GM19324 (cell line): ENCODE results near the gene ZC3H18.
"Not testable (repeated sequence)": the region's sequence is repeated elsewhere in the genome, so short reads cannot be mapped to it uniquely, and the experiment has no call there.

ENCODE experiments used
- ATAC-seq: cut with Tn5 transposase; IDR thresholded peaks from one replicate; pipeline ENCODE4 v1.9.1; 2021; ENCODE audit warnings: mild to moderate bottlenecking, moderate library complexity; ENCODE audit not compliant: unreplicated experiment, low FRiP score

Gene ZC3H18

DNA sequence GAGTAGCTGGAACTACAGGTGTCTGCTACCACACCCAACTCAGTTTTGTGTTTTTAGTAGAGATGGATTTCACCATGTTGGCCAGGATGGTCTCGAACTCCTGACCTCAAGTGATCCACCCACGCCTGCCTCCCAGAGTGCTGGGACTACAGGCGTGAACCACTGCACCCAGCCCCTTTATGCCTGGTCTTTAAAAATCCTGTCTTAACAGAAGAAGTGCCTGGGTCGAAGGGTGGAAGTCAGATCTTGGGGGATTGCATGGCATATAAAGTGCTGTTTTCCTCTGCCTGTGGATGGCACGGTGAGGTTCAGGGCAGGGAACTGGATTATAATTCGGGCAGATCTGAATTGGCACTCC, 30.3 kb downstream of the ZC3H18 start:
- ATAC-seq, result no peak

DNA sequence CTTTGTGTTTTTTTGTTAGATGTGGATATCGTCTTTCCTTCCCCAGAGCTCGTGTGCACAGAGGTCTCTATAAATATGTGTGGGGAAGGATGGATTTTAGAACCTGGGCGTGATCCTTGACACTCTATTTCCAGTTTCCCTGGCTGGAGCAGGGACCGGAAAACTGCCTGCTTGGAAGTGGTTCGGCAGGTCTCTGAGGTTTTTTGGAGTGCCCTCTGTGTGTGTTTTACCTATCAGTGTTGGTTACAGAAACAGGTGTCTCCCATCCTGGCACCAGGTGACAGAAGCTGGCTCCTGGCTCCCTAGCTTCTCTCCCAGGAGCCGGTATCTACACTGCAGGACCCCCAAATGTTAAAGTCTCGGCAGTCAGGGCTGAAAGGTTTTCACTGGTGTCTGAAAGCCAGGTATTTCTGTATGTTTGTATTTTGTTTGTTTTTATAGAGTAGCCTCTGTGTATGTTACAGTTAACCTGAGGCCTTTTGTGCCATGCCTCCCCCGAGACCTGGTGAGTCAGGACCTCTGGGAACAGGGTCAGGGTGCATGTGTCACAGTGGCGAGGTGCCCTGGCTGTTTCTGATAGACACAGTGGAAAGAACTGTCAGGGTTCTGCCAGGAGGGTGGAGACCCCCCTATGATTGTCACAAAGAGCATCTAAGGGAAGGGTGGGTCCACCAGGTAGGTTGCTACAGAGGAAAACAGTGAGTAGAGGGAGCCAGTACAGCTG, 31.3 kb downstream of the ZC3H18 start:
- ATAC-seq, result no peak

DNA sequence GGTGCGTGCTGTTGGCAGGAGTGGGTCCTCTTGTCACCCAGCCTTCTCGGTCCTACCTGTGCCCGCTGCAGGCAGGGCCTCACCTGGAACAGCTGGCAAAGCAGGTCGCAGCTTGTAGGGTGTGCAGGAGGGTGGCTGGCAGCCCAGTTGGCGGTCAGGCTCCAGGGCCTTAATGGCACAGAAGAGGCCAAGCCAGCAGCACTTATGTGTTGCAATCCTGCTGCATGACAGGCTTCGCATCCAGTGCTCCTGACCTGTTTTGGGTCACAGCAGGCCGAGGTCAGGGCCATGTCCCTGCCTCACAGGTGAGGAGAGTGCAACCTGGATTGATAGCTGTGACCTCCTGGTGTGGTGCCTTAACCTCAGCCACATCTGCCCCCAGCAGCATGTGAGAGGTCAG, 31.9 kb downstream of the ZC3H18 start:
- ATAC-seq, result no peak

DNA sequence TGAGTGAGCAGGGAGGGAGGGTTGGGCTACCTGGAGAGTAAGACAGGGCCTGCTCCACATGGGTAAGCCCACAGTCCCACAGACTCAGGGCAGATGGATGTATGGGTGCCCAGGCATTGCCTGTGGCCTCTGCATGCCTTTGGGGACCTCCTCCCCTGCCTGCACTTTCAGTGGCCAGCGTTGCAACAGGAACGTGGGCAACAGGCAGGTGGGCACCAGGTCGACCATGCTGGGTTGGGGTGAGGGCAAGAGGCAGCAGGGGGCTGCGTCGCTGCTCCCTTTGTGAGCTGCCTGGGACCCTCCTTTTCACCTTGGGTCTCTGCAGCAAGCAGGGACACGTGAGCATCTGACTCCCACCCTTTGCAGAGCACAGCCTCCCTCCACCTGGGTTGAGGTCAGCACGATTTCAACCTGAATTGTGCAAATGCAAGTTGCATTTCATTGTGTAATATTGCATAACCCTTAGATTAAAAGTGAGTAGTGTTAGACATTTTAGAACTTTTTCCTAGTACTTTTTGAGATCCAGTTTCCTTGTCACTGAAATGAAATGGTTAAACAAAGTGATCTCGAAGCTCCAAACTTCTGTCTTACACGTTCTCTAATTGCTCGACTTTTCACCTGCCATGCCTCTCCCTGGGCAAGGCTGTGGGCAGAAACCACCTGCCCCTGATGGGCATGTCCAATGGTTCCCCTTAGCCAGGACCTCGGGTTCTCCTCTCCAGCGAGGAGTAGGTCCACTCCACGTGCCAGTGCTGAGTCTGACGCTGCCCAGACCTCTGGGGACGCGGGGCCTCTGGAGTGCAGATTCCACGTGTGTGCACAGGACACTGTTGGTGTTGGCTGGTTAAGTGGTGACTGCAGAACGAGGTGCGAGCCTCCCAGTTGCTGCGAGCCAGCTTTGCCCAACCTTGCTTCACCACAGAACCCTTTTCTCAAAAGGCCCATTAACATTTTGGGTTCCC, 35.3 kb downstream of the ZC3H18 start:
- ATAC-seq, result no peak

DNA sequence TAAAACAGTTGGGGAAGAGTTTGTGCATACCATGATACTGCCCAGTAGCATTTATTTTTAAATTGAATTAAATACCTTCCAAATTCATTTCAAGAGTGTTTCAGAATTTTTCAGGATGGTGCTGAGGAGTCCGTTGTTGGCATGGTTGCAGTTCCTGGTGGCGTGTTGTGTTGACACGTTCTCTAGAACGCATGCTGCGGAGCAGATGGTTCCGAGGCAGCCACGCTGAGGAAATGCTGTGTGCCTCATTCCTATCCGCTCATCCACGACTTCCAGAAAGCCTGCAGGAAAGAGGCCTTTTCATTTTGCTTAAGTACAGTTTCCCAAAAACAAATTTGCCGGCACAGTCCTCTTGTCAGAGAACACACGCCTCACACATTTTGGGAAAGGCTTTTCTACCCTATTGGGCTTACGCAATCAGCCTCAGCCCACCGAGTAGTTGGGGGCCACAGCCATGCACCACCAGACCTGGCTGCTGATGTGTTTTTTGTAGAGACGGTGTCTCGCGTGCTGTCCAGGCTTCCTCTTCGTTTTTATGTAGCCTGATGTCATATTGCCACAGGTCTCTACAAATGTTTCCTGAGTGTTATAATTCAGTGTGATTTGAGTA, 36.0 kb downstream of the ZC3H18 start:
- ATAC-seq, result no peak

DNA sequence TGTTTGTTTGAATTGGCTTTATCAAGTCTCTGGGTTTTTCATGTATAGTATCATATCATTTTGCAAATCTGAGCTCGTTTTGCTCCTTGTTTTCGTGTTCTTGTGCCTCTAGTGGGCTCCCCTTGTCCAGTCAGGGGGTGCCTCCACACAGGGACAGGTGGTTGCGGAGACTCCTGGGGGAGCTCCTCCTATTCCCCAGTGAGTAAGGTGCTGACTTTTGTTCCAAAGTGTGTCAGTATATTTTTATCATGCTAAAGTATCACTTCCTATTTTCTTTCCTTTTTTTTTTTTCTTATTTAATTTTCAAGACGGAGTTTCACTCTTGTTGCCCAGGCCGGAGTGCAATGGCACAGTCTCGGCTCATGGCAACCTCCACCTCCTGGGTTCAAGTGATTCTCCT, 37.9 kb downstream of the ZC3H18 start:
- ATAC-seq, result no peak

DNA sequence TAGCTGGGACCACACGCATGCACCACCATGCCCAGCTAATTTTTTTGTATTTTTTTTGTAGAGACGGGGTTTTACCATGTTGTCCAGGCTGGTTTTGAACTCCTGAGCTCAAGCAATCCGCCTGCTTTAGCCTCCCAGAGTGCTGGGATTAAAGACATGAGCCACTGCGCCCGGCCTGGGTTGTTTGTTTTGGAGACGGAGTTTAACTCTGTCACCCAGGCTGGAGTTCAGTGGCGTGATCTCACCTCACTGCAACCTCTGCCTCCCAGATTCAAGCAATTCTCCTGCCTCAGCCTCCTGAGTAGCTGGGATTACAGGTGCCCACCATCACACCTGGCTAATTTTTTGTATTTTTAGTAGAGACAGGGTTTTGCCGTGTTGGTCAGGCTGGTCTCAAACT, 39.2 kb downstream of the ZC3H18 start:
- not testable (repeated sequence) for ATAC-seq

DNA sequence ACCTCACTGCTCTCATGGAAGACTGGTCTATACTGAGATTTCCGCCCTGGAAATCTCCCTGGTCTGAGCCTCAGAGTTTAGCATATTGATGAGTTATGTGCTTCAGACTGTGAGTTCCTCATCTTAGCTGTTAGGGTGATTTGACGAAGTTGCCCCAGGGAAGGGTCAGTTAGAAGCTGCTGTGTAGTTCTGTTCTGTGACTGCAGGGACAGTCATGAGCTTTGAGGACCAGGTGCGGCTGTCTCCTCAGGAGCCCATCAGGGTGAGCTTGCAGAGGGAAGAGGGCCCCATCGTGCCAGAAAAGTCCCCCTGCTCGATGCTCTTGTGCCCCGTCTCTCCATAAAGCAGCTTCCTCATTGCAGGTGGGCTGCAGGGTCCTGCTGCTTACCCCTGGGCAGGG, 39.9 kb downstream of the ZC3H18 start:
- ATAC-seq, result no peak

DNA sequence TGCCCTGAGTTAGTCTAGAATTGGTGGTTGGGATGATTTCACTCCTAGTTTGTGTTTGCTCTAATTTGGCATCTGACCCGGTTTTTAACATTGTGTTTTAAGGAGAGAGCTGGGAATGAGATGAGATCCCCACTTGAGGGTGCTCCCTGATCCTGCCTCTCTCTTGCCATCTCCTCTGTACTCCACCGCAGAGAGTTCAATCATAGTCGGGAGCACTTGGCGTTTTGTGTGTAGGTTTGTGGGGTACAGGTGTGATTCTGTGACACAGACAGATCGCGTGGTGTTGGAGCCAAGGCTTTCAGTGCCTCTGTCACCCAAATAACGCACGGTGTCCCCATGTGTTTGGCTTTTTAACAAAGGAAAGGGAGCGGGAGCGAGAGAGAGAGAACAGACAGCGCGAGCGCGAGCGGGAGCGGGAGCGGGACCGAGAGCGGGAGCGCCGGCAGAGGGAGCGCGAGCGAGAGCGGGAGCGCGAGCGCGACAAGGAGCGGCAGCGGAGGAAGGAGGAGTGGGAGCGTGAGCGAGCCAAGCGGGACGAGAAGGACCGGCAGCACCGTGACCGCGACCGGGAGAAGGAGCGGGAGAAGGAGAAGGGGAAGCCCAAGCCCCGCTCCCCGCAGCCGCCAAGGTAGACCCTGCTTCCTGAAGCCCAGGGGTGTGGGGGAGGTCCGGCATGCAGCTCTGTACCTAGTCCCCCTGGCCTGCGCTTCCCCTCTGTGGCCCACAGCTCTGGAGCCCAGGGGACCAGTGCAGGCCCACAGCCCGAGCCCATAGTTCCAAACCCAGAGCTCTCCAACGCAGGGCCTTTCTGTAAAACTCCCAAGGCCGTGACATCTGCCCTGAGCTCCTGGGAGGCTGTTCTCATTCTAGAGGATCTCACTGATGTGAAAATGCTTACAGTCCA, 41.0 kb downstream of the ZC3H18 start:
- no peak for ATAC-seq

DNA sequence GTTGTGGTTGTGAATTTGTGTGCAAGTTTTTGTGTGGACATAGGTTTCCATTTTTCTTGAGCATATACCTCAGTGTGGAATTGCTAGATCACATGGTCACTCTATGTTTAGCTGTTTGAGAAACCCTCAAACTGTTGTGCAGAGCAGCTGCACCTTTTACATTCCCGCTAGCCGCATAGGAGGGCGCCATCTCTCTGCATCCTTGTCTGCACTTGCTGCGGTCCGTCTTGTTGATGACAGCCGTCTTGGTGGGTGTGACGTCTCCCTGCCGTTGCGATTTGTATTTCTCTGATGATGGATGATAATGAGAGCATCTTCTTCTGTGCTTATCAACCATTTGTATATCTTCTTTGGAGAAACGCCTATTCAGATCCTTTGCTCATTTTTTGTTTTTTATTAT, 43.1 kb downstream of the ZC3H18 start:
- no peak for ATAC-seq

DNA sequence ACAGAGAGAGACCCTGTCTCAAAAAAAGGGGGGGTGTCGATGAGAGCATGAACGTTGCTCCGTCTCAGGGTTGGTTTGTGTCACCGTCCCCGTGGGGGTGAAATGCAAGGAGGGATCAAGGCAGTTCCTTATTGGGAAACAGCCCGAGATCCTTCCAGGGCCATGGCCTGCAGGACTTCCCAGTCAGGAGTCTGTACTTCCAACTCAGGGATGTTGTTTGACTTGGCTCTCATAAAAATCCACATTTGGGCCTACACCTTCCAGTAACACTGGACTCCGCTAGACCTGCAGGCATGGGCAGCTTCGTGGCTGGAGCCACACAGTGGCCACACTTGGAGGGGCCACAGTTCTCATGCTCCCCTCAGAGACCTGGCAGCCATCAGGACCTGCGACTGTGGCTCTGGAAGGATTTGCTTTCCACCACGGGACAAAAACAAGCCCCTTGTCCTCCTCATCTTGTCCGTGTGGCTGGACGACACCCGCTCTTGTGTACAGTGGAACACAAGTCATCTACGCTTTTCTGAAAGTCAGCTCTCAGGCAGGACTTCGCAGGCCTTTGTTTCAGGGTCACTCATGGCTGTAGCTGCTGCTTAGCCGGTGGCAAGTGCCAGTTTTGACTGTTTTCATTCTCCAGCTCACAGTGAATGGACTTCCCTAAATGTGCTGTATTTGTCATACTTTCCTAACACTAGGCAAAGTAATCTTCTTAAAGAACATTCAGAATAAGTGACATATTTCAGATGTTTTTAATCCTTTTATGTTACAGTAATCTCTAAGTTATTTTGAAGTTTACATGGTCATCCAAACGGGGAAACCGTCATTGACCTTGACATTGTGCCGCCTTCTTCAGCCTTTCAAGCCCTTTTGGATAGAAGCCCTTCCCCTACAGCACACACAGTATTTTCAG, 44.0 kb downstream of the ZC3H18 start:
- ATAC-seq, result no peak

DNA sequence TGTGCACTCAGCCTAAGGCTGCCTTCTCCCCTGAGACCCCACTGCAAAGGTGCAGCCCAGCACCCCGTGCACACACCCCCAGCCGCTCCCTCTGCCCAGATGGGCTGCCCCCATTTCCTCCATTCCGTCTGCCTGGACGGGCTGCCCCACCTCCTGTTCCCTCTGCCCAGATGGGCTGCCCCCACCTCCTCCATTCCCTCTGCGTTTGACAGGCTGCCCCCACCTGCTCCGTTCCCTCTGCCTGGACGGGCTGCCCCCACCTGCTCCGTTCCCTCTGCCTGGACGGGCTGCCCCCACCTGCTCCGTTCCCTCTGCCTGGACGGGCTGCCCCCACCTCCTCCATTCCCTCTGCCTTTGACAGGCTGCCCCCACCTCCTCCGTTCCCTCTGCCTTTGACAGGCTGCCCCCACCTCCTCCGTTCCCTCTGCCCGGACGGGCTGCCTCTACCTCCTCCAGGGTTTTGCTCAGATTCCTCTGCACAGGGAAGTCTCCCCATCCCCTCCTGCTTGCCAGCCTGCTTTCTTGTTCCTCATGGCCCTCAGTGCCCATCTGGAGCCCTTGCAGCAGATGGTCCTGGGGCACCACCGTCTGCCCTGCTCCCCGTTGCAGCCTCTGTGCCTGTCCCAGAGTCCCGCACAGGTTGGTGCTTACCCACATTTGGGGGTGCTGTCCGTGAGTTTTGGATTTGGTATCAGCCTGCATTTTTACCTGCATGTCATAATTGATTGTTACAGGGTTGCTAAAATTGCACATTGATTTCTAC, 44.8 kb downstream of the ZC3H18 start:
- ATAC-seq, result no peak

DNA sequence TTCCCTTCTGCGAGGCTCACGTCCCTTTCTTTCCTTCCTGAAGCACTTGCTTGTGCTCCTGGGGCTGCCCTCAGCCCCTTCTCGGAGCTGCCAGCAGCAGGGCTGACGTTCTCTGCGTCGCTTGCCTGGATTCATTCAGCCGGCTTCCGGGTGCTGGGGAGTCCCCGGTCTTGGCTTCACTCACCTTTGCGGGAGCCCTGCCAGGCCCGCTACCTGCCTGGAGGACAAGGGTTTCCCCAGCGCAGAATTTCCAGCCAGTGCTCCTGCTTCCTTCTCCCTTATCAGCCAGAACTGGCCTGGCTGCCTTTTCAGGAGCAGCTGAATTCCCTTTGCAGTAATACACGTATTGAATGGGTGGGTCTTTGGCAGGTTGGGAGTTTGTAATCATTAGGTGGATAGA, 46.1 kb downstream of the ZC3H18 start:
- ATAC-seq, result no peak

DNA sequence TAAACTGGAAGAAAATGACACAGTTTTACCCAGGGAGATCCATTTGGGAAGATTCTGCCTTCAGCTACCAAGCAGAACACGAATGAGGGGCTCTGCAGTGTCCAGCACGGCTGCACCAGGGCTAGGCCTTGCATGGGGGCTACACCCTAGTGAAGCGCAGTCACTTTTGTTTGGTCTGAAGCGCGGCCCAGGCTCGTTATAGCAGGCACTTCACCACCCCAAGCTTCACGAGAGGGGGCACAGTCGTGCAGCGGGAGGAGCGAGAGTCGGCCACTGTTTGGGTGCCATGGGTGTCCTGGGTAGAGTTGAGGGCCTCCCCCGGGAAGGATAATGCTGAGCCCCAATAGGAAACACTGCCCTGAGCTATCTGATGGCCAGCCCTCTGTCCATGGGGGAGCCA, 46.5 kb downstream of the ZC3H18 start:
- ATAC-seq, result no peak

DNA sequence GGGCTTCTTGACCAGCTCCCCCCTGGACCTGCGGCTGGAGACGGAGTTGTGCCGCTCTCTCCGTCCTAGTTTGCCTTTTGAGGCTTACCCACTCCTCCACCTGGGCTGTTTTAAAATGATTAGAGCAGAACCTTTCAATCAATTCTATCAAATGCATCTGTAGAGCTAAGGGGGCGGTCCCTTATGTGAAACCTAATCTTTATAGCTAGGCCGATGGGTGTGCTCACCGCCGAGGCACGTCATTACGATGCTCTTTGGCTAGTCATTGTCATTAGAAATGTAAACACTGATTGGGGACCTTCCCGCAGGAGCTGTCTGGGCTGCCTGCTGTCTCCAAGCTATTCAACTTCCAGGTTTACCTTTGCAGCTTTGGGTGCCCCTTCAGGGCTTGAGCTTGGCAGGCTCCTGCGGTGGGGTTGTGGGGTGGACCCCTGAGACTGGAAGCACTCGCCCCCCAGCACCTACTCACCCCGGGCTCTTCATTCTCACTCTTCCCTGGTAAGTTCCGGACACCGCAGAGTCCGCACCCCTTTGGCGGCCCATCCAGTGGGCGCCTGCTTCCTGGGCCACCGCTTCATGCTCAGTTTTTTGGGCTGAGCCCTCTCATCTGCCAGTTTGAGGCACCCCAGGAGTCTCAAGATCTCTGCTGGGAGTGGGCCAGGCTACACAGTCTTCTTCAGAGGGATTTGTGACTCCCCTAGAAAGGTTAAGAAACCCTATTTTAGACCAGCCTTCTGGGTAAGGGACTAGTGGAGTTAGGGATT, 47.2 kb downstream of the ZC3H18 start:
- ATAC-seq, result no peak

DNA sequence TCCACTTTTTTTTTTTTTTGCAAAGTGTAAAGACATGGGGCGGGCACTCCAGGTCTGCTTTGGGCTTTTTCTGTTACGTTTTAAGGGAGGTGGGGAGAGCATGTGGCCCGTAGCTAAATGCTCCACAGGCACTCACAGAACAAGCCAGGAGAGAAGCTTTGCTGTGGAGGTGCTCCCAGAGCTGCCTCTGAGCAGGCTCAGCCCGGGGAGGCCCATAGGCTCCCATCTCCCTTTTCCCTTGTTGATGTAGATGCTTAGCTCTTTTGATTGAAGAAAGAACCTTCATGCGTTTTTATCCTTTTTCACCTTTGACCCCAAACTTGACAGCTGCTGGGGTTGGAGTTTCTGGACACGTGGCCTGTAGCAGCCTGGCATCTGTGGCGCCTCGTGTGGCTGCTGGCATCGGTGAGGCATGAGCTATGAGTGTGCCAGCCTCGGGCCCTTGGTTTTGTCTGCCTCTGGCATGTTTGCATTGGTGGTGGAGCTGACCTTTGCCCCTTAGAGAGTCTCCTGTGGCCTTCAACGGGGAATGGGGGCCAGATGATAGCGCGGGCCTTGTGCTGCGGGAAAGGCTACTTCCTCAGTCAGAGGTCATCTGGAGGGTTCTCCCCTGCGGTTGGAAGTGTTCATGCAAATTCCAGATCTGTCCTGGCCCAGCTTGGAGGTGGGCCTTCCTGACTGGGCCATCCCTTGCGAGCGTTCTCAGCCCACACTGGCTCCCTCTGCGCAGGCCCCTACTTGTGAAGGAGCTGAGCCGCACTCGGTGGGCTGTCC, 48.2 kb downstream of the ZC3H18 start:
- ATAC-seq, result no peak

DNA sequence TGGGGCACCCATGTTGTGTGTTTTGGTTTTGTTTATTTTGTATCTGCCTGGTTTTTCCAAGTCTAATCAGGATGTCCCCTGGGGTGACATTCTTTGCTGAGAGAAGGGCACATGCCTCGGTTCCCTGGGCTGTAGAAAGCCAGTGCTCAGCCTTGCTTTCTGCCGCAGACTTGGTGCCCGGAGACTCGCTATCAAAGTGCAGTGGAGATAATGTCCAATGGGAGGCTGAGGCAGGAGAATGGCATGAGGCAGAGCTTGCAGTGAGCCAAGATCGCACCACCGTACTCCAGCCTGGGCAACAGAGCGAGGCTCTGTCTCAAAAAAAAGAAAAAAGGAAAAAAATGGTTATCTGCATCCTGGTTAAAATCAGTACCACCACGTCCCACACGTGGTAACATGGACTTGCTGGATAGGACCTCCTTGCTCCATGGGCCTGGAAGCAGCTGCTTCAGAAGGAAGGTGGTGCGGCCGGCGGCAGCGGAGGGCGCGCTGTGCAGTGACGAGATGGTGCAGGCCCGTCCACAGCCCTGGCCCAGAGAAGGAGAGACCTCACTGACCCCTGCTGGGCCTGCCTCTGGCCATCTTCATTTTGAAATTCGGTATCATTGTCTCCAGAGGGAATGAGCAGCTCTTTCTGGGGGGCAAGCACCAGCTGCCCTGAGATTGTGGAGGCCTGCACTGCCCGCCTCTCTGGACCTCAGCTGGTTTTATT, 48.9 kb downstream of the ZC3H18 start:
- no peak for ATAC-seq
